Stimulated activated effector memory CD8-positive, alpha-beta T cell treated with anti-CD3 and anti-CD28 coated beads, Interleukin-12 subunit alpha, Interleukin-12 subunit beta, amount 100 ng/mL, for 72 hours (primary cell): ENCODE data around the gene TMEM196.
A peak's percentile ranks its signal among the peaks of the same experiment; 100 is the strongest.

Experiments used
- ATAC-seq: fragments of 150-1000 bp; cut with Tn5 transposase; 2 replicates; pipeline ENCODE4 v1.10.0; 2021
- DNase-seq, 2 donors: peaks; one replicate each; pipeline ENCODE4 v3.0.0; 2021 to 2022; ENCODE audit warnings: low spot score in 2 of 2
- H3K27ac Mint-ChIP-seq: one replicate; pipeline ENCODE4 v1.8.0; 2022; ENCODE audit warnings: mild to moderate bottlenecking, mixed read lengths
- H3K36me3 Mint-ChIP-seq: one replicate; pipeline ENCODE4 v1.8.0; 2022; ENCODE audit warnings: mild to moderate bottlenecking, mixed read lengths
- H3K4me1 Mint-ChIP-seq: one replicate; pipeline ENCODE4 v1.8.0; 2022; ENCODE audit warnings: mixed read lengths
- H3K4me3 Mint-ChIP-seq: one replicate; pipeline ENCODE4 v1.8.0; 2022; ENCODE audit warnings: mild to moderate bottlenecking, mixed read lengths
- H3K9me3 Mint-ChIP-seq: one replicate; pipeline ENCODE4 v1.8.0; 2022; ENCODE audit warnings: mixed read lengths

TMEM196 gene

DNA sequence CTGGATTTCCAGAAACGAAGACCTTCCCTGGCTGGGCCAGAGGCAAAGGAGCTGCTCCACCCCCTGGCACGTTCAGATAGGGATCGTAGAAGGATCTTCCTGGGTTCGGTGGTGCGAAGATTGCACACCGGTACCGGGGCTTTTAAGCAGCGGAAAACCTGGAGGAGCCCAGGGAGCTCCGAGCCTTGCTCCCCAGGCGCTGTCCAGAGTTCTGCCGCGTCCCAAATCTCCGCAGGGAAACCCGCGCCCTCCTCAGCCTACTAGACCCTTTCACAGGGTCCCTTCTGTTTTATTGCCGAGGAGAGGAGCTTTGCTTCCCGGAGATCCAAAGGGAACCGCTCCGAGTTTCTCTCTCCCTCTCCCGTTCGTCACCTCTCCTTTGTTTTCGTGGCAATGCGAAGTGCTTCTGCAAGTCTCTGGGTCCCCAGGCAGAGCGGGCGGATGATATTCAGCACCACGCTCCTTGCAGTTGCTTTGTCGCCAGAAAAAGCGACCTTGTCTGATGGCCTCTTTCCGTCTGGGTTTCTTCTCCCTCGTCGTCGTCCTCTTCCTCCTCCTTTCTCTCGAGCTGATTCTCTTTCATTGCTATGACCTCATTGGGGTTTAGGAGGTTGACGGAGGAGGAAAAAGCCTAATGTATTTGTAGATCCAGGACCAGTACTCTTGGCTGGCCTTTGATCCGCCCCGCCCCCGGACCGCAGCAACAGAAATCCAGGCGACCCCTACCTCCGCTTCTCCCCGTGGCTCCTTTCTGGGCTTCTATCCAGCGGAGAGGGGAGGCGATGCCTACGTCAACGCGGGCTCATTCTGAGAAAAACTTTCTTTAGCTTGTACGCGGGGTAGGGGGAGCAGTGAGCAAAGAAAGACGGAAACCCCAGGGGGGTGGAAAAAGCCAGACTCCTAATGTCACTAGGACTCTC, at the start of gene TMEM196:
Gene TMEM196 (minus strand): TSS at position 777 of the 920 bp plus-strand sequence. CDS start 921 bp downstream, outside the sequence.
- no peaks in the 10 kb centered on the region for H3K9me3 Mint-ChIP-seq
- H3K4me3 Mint-ChIP-seq = peak within 1 kb of the TSS; percentile 36
- ATAC-seq = peak; percentile 32
- no peaks in the 10 kb centered on the region for H3K36me3 Mint-ChIP-seq
- H3K4me1 Mint-ChIP-seq = peaks cover 17% of the 10 kb centered on the region
- DNase-seq = no peak
- H3K27ac Mint-ChIP-seq = peak within 1 kb of the TSS; percentile 48

DNA sequence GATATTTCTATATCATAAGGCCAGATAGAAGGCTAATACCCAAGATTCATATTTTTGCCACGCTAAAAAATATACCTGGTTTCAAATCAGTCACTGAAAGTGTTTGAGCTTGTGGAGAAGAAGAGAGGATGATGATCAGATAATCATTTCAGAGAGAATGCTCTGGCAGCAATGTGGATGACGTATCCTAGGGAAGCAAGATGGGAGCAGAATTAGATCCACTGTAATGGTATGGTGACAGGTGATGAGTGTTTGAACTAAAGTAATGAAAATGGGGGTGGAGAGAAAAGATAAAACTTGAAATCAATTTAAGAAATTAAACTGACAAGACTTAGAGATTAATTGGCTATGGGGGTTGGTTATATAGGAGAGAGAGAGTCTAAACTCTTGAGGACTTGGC, 42.7 kb upstream of the TMEM196 start:
- Mint-ChIP-seq H3K4me3 (no peak overlapping the region), H3K4me1 (no peaks in the 10 kb centered on the region), H3K9me3 (no peaks in the 10 kb centered on the region), H3K36me3 (no peaks in the 10 kb centered on the region), H3K27ac (no peak overlapping the region)
- DNase-seq (no peak), ATAC-seq (no peak)

DNA sequence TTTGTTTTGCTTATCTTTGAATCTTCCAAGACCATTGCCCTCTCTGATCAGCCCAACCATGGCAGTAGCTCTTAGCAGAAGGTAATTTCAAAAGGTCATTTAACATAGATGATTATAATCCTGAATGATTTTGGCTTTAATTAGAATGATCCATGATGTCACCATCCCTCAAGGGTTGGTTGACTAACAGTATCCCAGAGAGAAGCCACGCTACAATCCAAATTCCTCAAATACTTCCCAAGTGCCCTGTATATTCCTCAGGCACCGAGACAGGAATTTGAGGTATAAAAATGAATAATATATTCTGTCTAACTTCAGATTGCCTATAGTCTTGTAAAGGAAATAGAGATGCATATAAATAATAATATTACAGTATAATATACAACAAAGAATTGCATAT, 42.1 kb upstream of the TMEM196 start:
- H3K36me3 Mint-ChIP-seq = no peaks in the 10 kb centered on the region
- DNase-seq (no peak), ATAC-seq (no peak)
- no peak overlapping the region for H3K4me3 Mint-ChIP-seq
- H3K4me1 Mint-ChIP-seq = no peaks in the 10 kb centered on the region
- H3K9me3 Mint-ChIP-seq = no peaks in the 10 kb centered on the region
- no peak overlapping the region for H3K27ac Mint-ChIP-seq

DNA sequence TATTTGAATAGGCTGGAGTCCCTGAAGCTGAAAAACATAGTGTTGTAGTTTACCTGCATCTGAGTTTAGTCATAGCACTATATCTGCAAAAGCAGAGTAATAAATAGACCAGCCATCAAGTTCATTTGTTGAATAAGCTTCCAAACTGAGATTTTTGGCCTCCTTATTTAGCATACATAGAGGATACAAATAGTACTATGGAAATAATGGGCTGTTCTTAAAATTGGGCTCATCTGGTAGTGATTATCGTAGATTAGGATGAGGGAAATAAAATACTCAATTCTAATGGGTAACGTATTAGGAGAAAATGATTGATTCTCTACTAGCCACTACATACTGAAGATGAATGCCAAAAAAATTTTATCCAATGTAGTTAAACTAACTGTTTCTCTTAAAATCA, 41.4 kb upstream of the TMEM196 start:
- H3K9me3 Mint-ChIP-seq = no peaks in the 10 kb centered on the region
- no peaks in the 10 kb centered on the region for H3K4me1 Mint-ChIP-seq
- ATAC-seq (no peak), DNase-seq (no peak)
- H3K27ac Mint-ChIP-seq = no peak overlapping the region
- H3K36me3 Mint-ChIP-seq = no peaks in the 10 kb centered on the region
- no peak overlapping the region for H3K4me3 Mint-ChIP-seq

- no peak for DNase-seq
- no peak overlapping the region for H3K4me3 Mint-ChIP-seq
- H3K36me3 Mint-ChIP-seq = no peaks in the 10 kb centered on the region
- H3K27ac Mint-ChIP-seq = no peak overlapping the region
- H3K9me3 Mint-ChIP-seq = peaks cover 3% of the 10 kb centered on the region
- ATAC-seq = no peak
- H3K4me1 Mint-ChIP-seq = no peaks in the 10 kb centered on the region
Observed at GRCh38 chr7:19811386-19811785, 38.0 kb upstream of the TMEM196 start.

DNA sequence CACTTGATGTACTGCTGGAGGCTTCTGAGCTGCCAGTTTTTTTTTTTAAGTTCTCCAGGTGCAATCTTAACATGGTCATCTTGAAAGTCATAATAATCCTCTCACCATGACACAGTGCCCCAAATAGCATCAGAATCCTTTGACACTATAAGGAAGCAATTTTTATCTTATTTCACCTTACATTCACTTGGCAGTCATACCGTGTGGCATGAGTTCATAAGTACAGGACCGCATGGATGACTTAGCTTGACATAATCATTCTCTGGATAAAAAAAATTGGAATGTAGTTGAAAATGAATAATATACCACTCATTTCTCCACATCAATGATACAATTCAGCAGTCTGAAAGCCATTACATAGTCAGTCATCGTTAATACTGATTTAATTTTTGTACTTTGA, 25.6 kb upstream of the TMEM196 start:
- Mint-ChIP-seq H3K9me3 (peaks cover 5% of the 10 kb centered on the region), H3K27ac (no peak overlapping the region), H3K36me3 (no peaks in the 10 kb centered on the region), H3K4me3 (no peak overlapping the region), H3K4me1 (no peaks in the 10 kb centered on the region)
- no peak for DNase-seq
- ATAC-seq = no peak

DNA sequence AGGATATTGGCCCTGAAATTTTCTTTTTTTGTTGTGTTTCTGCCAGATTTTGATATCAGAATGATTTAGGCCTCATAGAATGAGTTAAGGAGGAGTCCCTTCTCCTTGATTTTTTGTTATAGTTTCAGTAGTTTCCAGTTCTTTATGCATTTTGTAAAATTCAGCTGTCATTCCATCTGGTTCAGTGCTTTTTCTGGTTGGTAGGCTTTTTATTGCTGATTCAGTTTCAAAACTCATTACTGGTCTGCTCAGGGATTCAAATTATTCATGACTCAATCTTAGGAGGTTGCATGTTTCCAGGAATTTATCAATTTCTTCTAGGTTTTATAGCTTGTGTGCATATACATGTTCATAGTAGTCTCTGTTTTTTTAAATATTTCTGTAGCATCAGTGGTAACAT, 10.1 kb upstream of the TMEM196 start:
- DNase-seq (no peak), ATAC-seq (no peak)
- no peak overlapping the region for H3K4me3 Mint-ChIP-seq
- no peaks in the 10 kb centered on the region for H3K36me3 Mint-ChIP-seq
- peaks cover 3% of the 10 kb centered on the region for H3K9me3 Mint-ChIP-seq
- no peaks in the 10 kb centered on the region for H3K4me1 Mint-ChIP-seq
- no peak overlapping the region for H3K27ac Mint-ChIP-seq

DNA sequence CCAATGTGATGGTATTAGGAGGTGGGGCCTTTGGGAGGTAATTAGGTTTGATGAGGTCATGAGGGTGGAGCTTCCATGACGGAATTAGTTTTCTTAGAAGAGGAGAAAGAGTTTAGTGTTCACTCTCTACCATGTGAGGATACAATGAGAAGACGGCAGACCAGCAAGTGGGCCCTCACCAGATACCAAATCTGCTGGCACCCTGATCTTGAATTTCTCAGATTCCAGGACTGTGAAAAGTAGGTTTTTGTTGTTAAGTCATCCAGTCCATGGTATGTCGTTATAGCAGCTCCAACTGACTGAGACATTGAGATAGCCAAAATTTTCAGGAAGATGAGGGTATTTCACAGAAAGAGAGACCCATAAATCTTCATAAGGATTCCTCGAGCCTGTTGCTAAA, 3.6 kb upstream of the TMEM196 start:
- Mint-ChIP-seq H3K4me3 (no peak overlapping the region), H3K9me3 (no peaks in the 10 kb centered on the region), H3K36me3 (no peaks in the 10 kb centered on the region), H3K4me1 (peaks cover 16% of the 10 kb centered on the region), H3K27ac (no peak overlapping the region)
- ATAC-seq (no peak), DNase-seq (no peak)

DNA sequence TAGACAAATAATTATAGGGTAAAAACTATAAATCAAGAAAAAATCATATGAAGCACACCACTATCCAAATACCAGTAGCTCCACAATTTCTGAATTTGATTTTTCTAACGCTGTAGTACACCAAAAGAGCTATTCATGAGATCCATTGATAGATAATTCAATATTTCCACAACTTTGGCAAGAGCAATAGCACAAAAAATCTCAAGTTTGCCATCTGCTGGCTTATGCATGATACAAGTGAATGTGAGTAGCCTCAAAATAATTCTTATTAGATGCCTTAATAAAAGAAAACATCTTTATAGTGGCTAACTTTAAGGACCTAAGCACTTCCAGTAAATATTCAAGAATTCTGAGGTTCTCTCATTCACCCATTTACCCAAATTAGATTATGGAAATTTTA, 2.2 kb upstream of the TMEM196 start:
- ATAC-seq (no peak), DNase-seq (no peak)
- Mint-ChIP-seq H3K4me3 (no peak overlapping the region), H3K4me1 (peaks cover 17% of the 10 kb centered on the region), H3K27ac (no peak overlapping the region), H3K9me3 (no peaks in the 10 kb centered on the region), H3K36me3 (no peaks in the 10 kb centered on the region)

DNA sequence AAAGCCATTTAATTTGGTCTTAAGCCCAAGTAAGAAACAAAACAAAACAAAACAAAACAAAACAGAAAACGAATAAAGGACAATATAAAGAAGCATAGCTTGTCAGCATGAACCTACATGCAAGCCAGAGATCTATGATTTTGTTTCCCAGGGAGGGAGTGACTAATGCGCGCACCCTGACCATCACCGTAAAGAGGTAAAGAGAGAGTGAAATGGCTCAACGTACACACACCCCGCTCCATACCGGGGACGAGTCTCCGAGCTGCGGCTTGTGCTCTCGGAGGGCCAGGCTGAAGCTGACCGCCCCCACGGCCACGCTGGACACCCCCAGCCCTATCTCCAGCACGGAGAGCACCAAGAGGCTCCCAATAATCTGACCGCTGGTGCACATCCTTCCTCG, 1.1 kb downstream of the TMEM196 start:
- DNase-seq (no peak), ATAC-seq (peak; percentile 28)
- Mint-ChIP-seq H3K36me3 (no peaks in the 10 kb centered on the region), H3K9me3 (no peaks in the 10 kb centered on the region), H3K27ac (no peak overlapping the region), H3K4me3 (no peak overlapping the region), H3K4me1 (peaks cover 17% of the 10 kb centered on the region)

GRCh38 chr7:19762631-19763030, 10.8 kb downstream of the TMEM196 start:
- DNase-seq = no peak
- no peaks in the 10 kb centered on the region for H3K36me3 Mint-ChIP-seq
- H3K9me3 Mint-ChIP-seq = no peaks in the 10 kb centered on the region
- no peak for ATAC-seq
- no peak overlapping the region for H3K27ac Mint-ChIP-seq
- no peak overlapping the region for H3K4me3 Mint-ChIP-seq
- no peaks in the 10 kb centered on the region for H3K4me1 Mint-ChIP-seq

- no peaks in the 10 kb centered on the region for H3K9me3 Mint-ChIP-seq
Observed at GRCh38 chr7:19754521-19755116, 18.8 kb downstream of the TMEM196 start.

DNA sequence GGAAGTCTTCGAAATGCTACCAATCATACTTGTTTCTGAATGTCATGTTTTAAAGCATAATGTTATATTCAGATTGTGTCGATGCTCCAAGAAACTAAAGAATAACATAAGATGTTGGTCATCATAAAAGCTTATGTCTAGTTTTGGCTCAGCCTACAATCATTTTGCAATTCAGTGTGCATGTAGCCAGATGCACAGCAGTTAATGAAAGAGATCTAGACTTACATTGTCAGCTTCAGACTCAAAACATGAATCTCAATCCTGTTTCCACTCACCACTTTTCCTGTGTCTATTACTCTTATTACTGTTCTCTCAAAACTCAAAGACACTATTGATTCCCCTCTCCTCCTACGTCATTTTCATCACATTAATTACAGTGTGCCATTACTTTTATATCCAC, 21.4 kb downstream of the TMEM196 start:
- H3K4me1 Mint-ChIP-seq = peaks cover 5% of the 10 kb centered on the region
- no peaks in the 10 kb centered on the region for H3K9me3 Mint-ChIP-seq
- no peak overlapping the region for H3K27ac Mint-ChIP-seq
- ATAC-seq (peak; percentile 76), DNase-seq (no peak)
- no peaks in the 10 kb centered on the region for H3K36me3 Mint-ChIP-seq
- H3K4me3 Mint-ChIP-seq = no peak overlapping the region

More at GRCh38 chr7:19754521-19755116, 18.8 kb downstream of the TMEM196 start:
- no peak for ATAC-seq
- no peak overlapping the region for H3K27ac Mint-ChIP-seq
- DNase-seq = no peak
- peaks cover 4% of the 10 kb centered on the region for H3K4me1 Mint-ChIP-seq
- H3K36me3 Mint-ChIP-seq = no peaks in the 10 kb centered on the region
- H3K4me3 Mint-ChIP-seq = no peak overlapping the region

DNA sequence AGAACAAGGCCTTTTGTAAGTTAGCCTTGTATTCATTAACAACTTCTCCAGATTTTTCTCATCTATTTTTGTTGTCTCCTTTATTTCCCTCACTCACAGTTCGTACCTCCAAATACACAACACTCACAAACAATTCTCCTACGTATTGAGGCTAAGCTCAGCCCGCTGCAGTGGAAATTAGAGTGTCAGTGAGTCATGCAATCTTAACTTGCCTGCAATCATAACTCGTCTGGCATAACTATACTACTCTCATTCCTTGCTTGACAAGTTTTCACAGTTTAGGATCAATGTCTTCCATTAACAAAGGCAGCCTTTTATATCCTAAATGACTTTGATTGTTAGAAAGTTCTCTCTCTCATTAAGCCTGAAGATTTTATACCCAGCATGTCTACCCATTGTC, 23.8 kb downstream of the TMEM196 start:
- Mint-ChIP-seq H3K36me3 (no peaks in the 10 kb centered on the region), H3K4me3 (no peak overlapping the region), H3K27ac (no peak overlapping the region), H3K4me1 (peaks cover 5% of the 10 kb centered on the region), H3K9me3 (no peaks in the 10 kb centered on the region)
- DNase-seq = no peak
- no peak for ATAC-seq

- DNase-seq = no peak
- peaks cover 5% of the 10 kb centered on the region for H3K4me1 Mint-ChIP-seq
- H3K9me3 Mint-ChIP-seq = no peaks in the 10 kb centered on the region
- H3K4me3 Mint-ChIP-seq = no peak overlapping the region
- no peaks in the 10 kb centered on the region for H3K36me3 Mint-ChIP-seq
- no peak for ATAC-seq
- no peak overlapping the region for H3K27ac Mint-ChIP-seq
Observed at GRCh38 chr7:19747740-19748339, 25.6 kb downstream of the TMEM196 start.

- no peaks in the 10 kb centered on the region for H3K36me3 Mint-ChIP-seq
- ATAC-seq = no peak
- H3K9me3 Mint-ChIP-seq = no peaks in the 10 kb centered on the region
- DNase-seq = no peak
- no peak overlapping the region for H3K4me3 Mint-ChIP-seq
- H3K4me1 Mint-ChIP-seq = no peaks in the 10 kb centered on the region
- no peak overlapping the region for H3K27ac Mint-ChIP-seq
Observed at GRCh38 chr7:19744075-19744474, 29.3 kb downstream of the TMEM196 start.
